Skin epidermis (tissue), 12 donors: ENCODE data around the gene DEFB129.

ENCODE experiments used
- H3K27ac ChIP-seq, 21 experiments: fragments of 200-600 bp; sonication (generic) in 11 of 21; one replicate each; pipeline ENCODE4 v1.5.0; 2020; ENCODE audit warnings: mild to moderate bottlenecking in 3 of 21, inconsistent platforms in 2 of 21, moderate library complexity in 2 of 21
- H3K4me3 ChIP-seq, 7 experiments: fragments of 200-600 bp; sonication (generic) in 2 of 7; one replicate each; pipeline ENCODE4 v1.5.0; 2020; ENCODE audit warnings: inconsistent platforms in 2 of 7, mild to moderate bottlenecking in 2 of 7, moderate library complexity in 1 of 7

DEFB129 gene

GRCh38 chr20:278607-279571 lies 51.8 kb downstream of the DEFB129 start:
- peak overlapping the region in 3 of 21 experiments; percentile 17 to 54 (median 50) for H3K27ac ChIP-seq
- peak overlapping the region in 6 of 7 experiments; percentile 10 to 44 (median 22) for H3K4me3 ChIP-seq
